K562 (cell line): ENCODE data around the gene TNFRSF11A. TPM values are rescaled to one million over a fixed set of nuclear protein-coding genes. Genes with fewer than 3 reads are reported as not detected.

Experiments used
- ATAC-seq: fragments of 200-7000 bp; cut with Tn5 transposase; 3 replicates; pipeline ENCODE4 v1.9.1; 2020; ENCODE audit warnings: moderate library complexity
- BruUV-seq: library from RNA; stranded (reverse); fragments of 400-500 nt; replicated peaks from 2 replicates; lab custom pipeline; 2021; lab: Mats Ljungman, UMichigan
- CTCF ChIA-PET: fragments of 300-600 bp; formaldehyde crosslinking; extraction: SDS; loops from one replicate; lab custom pipeline; 2021; ENCODE audit warnings: low intra/inter-chr PET ratio; lab: Yijun Ruan, JAX
- POLR2A ChIA-PET: fragments of 300-600, 350-650 bp; sonication (Branson Sonifier 250); formaldehyde crosslinking; extraction: SDS; loops from one replicate; lab custom pipeline; 2021; ENCODE audit warnings: antibody characterized with exemption, inconsistent platforms; lab: Yijun Ruan, JAX
- DNase-seq, 4 experiments: peaks; one replicate each; pipeline versions ENCODE4 v3.0.0 to v3.0.0-alpha.2; 2011 to 2018; ENCODE audit warnings: low spot score in 3 of 4, mixed read lengths in 3 of 4; ENCODE audit errors: extremely low read depth in 1 of 4
- FAIRE-seq: peaks from 2 replicates; lab custom pipeline; 2011; peaks lifted over from hg19 to GRCh38; lab: Jason Lieb, UNC
- H2AFZ ChIP-seq: 2 replicates; pipeline ENCODE4 v1.6.0; 2011; ENCODE audit warnings: low read depth, low read length, control low read depth, inconsistent platforms
- H3K27ac ChIP-seq: fragments of 200-600 bp; 3 replicates; pipeline ENCODE4 v1.8.0; 2011; ENCODE audit warnings: low read depth, mild to moderate bottlenecking, control low read depth, inconsistent platforms, low read length, moderate library complexity, mixed read lengths; ENCODE audit errors: extremely low read depth
- H3K27me3 ChIP-seq, 2 experiments: fragments of 300-600 bp in 1 of 2; 2 replicates in 1 of 2; 3 replicates in 1 of 2; pipeline versions ENCODE4 v1.6.0 to v1.8.0; 2011; ENCODE audit warnings: inconsistent platforms in 2 of 2, low read length in 2 of 2, mild to moderate bottlenecking in 1 of 2, mixed read lengths in 1 of 2, moderate library complexity in 1 of 2; ENCODE audit not compliant: control insufficient read depth in 2 of 2, insufficient read depth in 2 of 2
- H3K36me3 ChIP-seq: fragments of 300-600 bp; 3 replicates; pipeline ENCODE4 v1.8.0; 2011; ENCODE audit warnings: mild to moderate bottlenecking, low read length, inconsistent platforms; ENCODE audit not compliant: control insufficient read depth, insufficient read depth
- H3K4me1 ChIP-seq, 2 experiments: fragments of 200-600 bp in 1 of 2; replicated peaks in 1 of 2; 2 replicates in 1 of 2; 3 replicates in 1 of 2; pipeline versions ENCODE4 v1.5.1 to v1.8.0; 2011; ENCODE audit warnings: inconsistent platforms in 2 of 2, low read length in 2 of 2, mild to moderate bottlenecking in 1 of 2, mixed read lengths in 1 of 2, moderate library complexity in 1 of 2; ENCODE audit not compliant: control insufficient read depth in 2 of 2, insufficient read depth in 2 of 2
- H3K4me2 ChIP-seq: 2 replicates; pipeline ENCODE4 v1.6.1; 2011; ENCODE audit warnings: low read length, control low read depth, inconsistent platforms, mixed read lengths; ENCODE audit not compliant: insufficient read depth
- H3K4me3 ChIP-seq: fragments of 200-600 bp; sonication (generic), shearing (Covaris generic); 2 replicates; pipeline ENCODE4 v1.5.1; 2016; ENCODE audit warnings: control low read depth, inconsistent platforms
- H3K79me2 ChIP-seq: fragments of 200-600 bp; 3 replicates; pipeline ENCODE4 v1.8.0; 2011; ENCODE audit warnings: low read length, inconsistent platforms; ENCODE audit not compliant: control insufficient read depth, insufficient read depth
- H3K9ac ChIP-seq, 2 experiments: 2 replicates each; pipeline versions ENCODE4 v1.6.0 to v1.6.1; 2011; ENCODE audit warnings: low read depth in 2 of 2, low read length in 2 of 2, control low read depth in 1 of 2, inconsistent platforms in 1 of 2, mild to moderate bottlenecking in 1 of 2, mixed read lengths in 1 of 2; ENCODE audit not compliant: insufficient read depth in 1 of 2
- H3K9me1 ChIP-seq: one replicate; pipeline ENCODE4 v1.6.0; 2011; ENCODE audit warnings: inconsistent platforms, mild to moderate bottlenecking, low read length, moderate library complexity; ENCODE audit not compliant: control insufficient read depth, insufficient read depth
- H3K9me3 ChIP-seq: replicated peaks from 2 replicates; pipeline ENCODE4 v1.5.1; 2011; ENCODE audit warnings: low read depth, low read length, inconsistent platforms; ENCODE audit not compliant: control insufficient read depth, insufficient read depth
- H4K20me1 ChIP-seq: replicated peaks from 2 replicates; pipeline ENCODE4 v1.6.1; 2011; ENCODE audit warnings: low read length, inconsistent platforms, mixed read lengths; ENCODE audit not compliant: control insufficient read depth, insufficient read depth
- BRCA1 ChIP-seq, 2 experiments: fragments of 450-650 bp in 1 of 2; sonication (generic) in 1 of 2; formaldehyde crosslinking in 1 of 2; IDR thresholded peaks; 2 replicates each; pipeline versions ENCODE4 v1.5.0 to v1.6.1; 2017 to 2020; ENCODE audit warnings: mild to moderate bottlenecking in 1 of 2, missing genetic modification reagents in 1 of 2
- BRD4 ChIP-seq: fragments of 200-600 bp; sonication (generic); IDR thresholded peaks from 2 replicates; pipeline ENCODE4 v1.6.1; 2017; ENCODE audit warnings: inconsistent platforms
- C11orf30 ChIP-seq: fragments of 450-650 bp; IDR thresholded peaks from 2 replicates; pipeline ENCODE4 v1.6.1; 2016; ENCODE audit warnings: low read depth, mild to moderate bottlenecking
- CBX5 ChIP-seq: IDR thresholded peaks from 2 replicates; pipeline ENCODE4 v1.6.1; 2014; ENCODE audit warnings: low read depth, borderline replicate concordance
- HMBOX1 ChIP-seq: sonication (generic); IDR thresholded peaks from 2 replicates; pipeline ENCODE4 v1.6.1; 2016
- KDM1A ChIP-seq, 2 experiments: fragments of 450-650 bp; IDR thresholded peaks; 2 replicates each; pipeline ENCODE4 v1.6.1; 2016; ENCODE audit warnings: mild to moderate bottlenecking in 2 of 2
- NR0B1 ChIP-seq: fragments of 450-650 bp; IDR thresholded peaks from one replicate; pipeline ENCODE4 v1.6.1; 2018; ENCODE audit warnings: mild to moderate bottlenecking, moderate library complexity; ENCODE audit not compliant: partially characterized antibody
- PHF20 ChIP-seq: fragments of 450-650 bp; IDR thresholded peaks from 2 replicates; pipeline ENCODE4 v1.6.1; 2018; ENCODE audit not compliant: partially characterized antibody
- TBL1XR1 ChIP-seq, 2 experiments: IDR thresholded peaks; 2 replicates each; pipeline ENCODE4 v1.6.1; 2012; ENCODE audit warnings: improper control_type of control experiment in 2 of 2, low read length in 2 of 2, mild to moderate bottlenecking in 1 of 2
- TCF3 ChIP-seq: sonication (generic); formaldehyde crosslinking; IDR thresholded peaks from 2 replicates; pipeline ENCODE4 v1.4.0; 2020; ENCODE audit warnings: mild to moderate bottlenecking, missing genetic modification reagents
- ZNF316 ChIP-seq: fragments of 450-650 bp; IDR thresholded peaks from 2 replicates; pipeline ENCODE4 v1.6.1; 2016
- WGBS: fragments of 100-300 bp; shearing (Covaris generic); methylation state at CpG from one replicate; pipeline ENCODE4 v1.1.6; 2016; ENCODE audit warnings: low coverage, mixed read lengths; ENCODE audit not compliant: insufficient coverage; ENCODE audit errors: missing lambda C conversion rate; 5-methylcytosine and 5-hydroxymethylcytosine counted together
- in situ Hi-C: fragments of 300-500 bp; cut with MboI; formaldehyde crosslinking; loops from 4 replicates; pipeline ENCODE4 v1.15.0; 2018; ENCODE audit warnings: inconsistent platforms, mixed read lengths
- intact Hi-C: fragments of 100-400 bp; cut with micrococcal nuclease; formaldehyde crosslinking; loops from 2 replicates; pipeline ENCODE4 v1.14.2; 2022
- polyA plus RNA-seq, 8 experiments: library from polyadenylated mRNA; depleted of rRNA in 4 of 8; stranded (reverse) in 5 of 8; unstranded in 3 of 8; fragments of >200 nt; fragmentation: Nextera tagmentation in 2 of 8; fragmentation: Illumina TruSeq in 1 of 8; extraction: Ambion mirVana in 2 of 8; extraction: Trizol in 1 of 8; gene quantifications; 2 replicates each; pipeline versions ENCODE4 v1.2.1 to v1.2.3, GENCODE V29; 2011 to 2014; ENCODE audit warnings: inconsistent platforms in 1 of 8, missing spikeins in 1 of 8
- total RNA-seq, 7 experiments: library from RNA; depleted of rRNA in 6 of 7; stranded (reverse); fragments of >200 nt in 6 of 7; fragmentation: Illumina TruSeq in 2 of 7; extraction: Trizol in 2 of 7; gene quantifications; 2 replicates each; pipeline versions ENCODE4 v1.2.1 to v1.2.3, GENCODE V29; 2011 to 2021; ENCODE audit warnings: low replicate concordance in 1 of 7

TNFRSF11A gene
- total and polyA plus RNA-seq, 9 of the 15 experiments (the other 6 are each of a cell fraction or from before 2014, with no cell fraction given), result 0.03 to 0.06 (median 0.04) TPM; not detected in 6

GRCh38 chr18:62324181-62324828, 805 bp upstream of the TNFRSF11A start:
- FAIRE-seq, result peak; percentile 42
- Histone ChIP-seq H3K9ac (no peak overlapping the region), H3K36me3 (no peaks in the 10 kb centered on the region), H3K4me1 (peaks cover 4 to 20% of the 10 kb centered on the region in 2 experiments; a peak in 3 of 5 replicates), H3K27ac (no peak overlapping the region), H3K27me3 (peaks cover 17 to 21% of the 10 kb centered on the region in 2 experiments), H3K9me3 (no peaks in the 10 kb centered on the region), H3K9me1 (no peaks in the 10 kb centered on the region), H4K20me1 (no peaks in the 10 kb centered on the region), H3K4me3 (no peak overlapping the region), H3K79me2 (no peaks in the 10 kb centered on the region), H2AFZ (no peak overlapping the region), H3K4me2 (no peak overlapping the region)
- TF ChIP-seq CBX5 (no peak), KDM1A (IDR thresholded peaks at IDR 0.05) (0 out of 4 replicates have a peak, but pooled peaks of 1 of the 2 experiments have one; percentile 11), TCF3 (CRISPR knock-in tag) (peak; percentile 46), ZNF316 (peak; percentile 58), HMBOX1 (no peak), BRD4 (no peak), NR0B1 (no peak), BRCA1 (IDR thresholded peaks at IDR 0.05) (no peak), BRCA1 (CRISPR knock-in tag; IDR thresholded peaks at IDR 0.05) (no peak), C11orf30 (peak; percentile 48; the same call in 1 of the 2 replicates), PHF20 (no peak), TBL1XR1 (IDR thresholded peaks at IDR 0.05; ENCODE audit: low read length in 2 of 2) (no peak)
- ATAC-seq, result peak; percentile 49
- no TSS peak for BruUV-seq
- CTCF ChIA-PET, result interaction anchor here (1.1 kb wide), 1 partner anchor 259 kb away, joined by 5 read pairs; no protein-coding TSS in a partner anchor
- in situ Hi-C loops, result no loop called here
- intact Hi-C loops, result loop anchor here (10.0 kb wide), 1 partner anchor 140 kb away; the partner anchor contains the start of genes PIGN and RELCH
- WGBS, result 14% methylated on average over 12 of the region's 12 CpGs
- peak in 1 of 4 experiments; percentile 32 for DNase-seq
- POLR2A ChIA-PET, result no interaction called here
